ENCODE results near the gene MPC1L. TPM values are rescaled to one million over a fixed set of nuclear protein-coding genes. Genes with fewer than 3 reads are reported as not detected.
"Not testable (repeated sequence)": the region's sequence is repeated elsewhere in the genome, so short reads cannot be mapped to it uniquely, and the experiment has no call there.

Gene MPC1L
- not detected in 2 replicates for total RNA-seq (2022)
- Bru-seq, nascent RNA, result not detected
- not detected for BruChase-seq, experiment 1, labeled RNA remaining after a 6-hour chase
- BruChase-seq, experiment 2, labeled RNA remaining after a 2-hour chase, result not detected
- long read RNA-seq, result 0 reads

- POLR2A ChIA-PET, result interaction anchor here (0.5 kb wide), 1 partner anchor 1107 kb away, joined by 4 read pairs; no protein-coding TSS in a partner anchor
- H3K36me3 Mint-ChIP-seq (ENCODE audit: insufficient read depth, unreplicated experiment), result peaks cover 5% of the 10 kb centered on the region
- no peaks in the 10 kb centered on the region for H3K4me1 Mint-ChIP-seq (ENCODE audit: insufficient read depth, unreplicated experiment)
- CTCF ChIA-PET, result no interaction called here
- no peak for DNase-seq (ENCODE audit: unreplicated experiment)
- intact Hi-C loops (cut with micrococcal nuclease), result no loop called here
- no peaks in the 10 kb centered on the region for H3K9me3 Mint-ChIP-seq (ENCODE audit: unreplicated experiment)
- TF ChIP-seq CTCF (IDR thresholded peaks at IDR 0.05; ENCODE audit: unreplicated experiment), result no peak
- peaks cover 57% of the 10 kb centered on the region for H3K27me3 Mint-ChIP-seq (ENCODE audit: insufficient read depth, unreplicated experiment)
- no peak within 1 kb of the TSS for H3K27ac Mint-ChIP-seq (ENCODE audit: low read depth, unreplicated experiment)
- BruUV-seq (replicated peaks), result no TSS peak
- no peak within 1 kb of the TSS for H3K4me3 Mint-ChIP-seq (ENCODE audit: unreplicated experiment)
Measured at GRCh38 chrX:40623139-40623536, at the start of gene MPC1L. Gene MPC1L, plus strand, starts transcription at chrX:40623428. Its CDS starts 138 bp downstream, at chrX:40623566.

GRCh38 chrX:40573763-40574162, 49.5 kb upstream of the MPC1L start:
- intact Hi-C loops (cut with micrococcal nuclease), result no loop called here
- no peak overlapping the region for H3K4me3 Mint-ChIP-seq (ENCODE audit: unreplicated experiment)

GRCh38 chrX:40575411-40575810, 47.8 kb upstream of the MPC1L start:
- intact Hi-C loops (cut with micrococcal nuclease); BruUV-seq (replicated peaks); POLR2A ChIA-PET; H3K27ac Mint-ChIP-seq (ENCODE audit: low read depth, unreplicated experiment); H3K9me3 Mint-ChIP-seq (ENCODE audit: unreplicated experiment); H3K4me3 Mint-ChIP-seq (ENCODE audit: unreplicated experiment); H3K4me1 Mint-ChIP-seq (ENCODE audit: insufficient read depth, unreplicated experiment); H3K36me3 Mint-ChIP-seq (ENCODE audit: insufficient read depth, unreplicated experiment): not testable (repeated sequence)
- CTCF ChIA-PET, result interaction anchor here (0.6 kb wide), 1 partner anchor 28 kb away, joined by 5 read pairs; no protein-coding TSS in a partner anchor
- peak; percentile 59 for DNase-seq (ENCODE audit: unreplicated experiment)
- peaks cover 57% of the 10 kb centered on the region for H3K27me3 Mint-ChIP-seq (ENCODE audit: insufficient read depth, unreplicated experiment)

More at GRCh38 chrX:40573763-40574162, 49.5 kb upstream of the MPC1L start:
- peak; percentile 39 for TF ChIP-seq CTCF (IDR thresholded peaks at IDR 0.05; ENCODE audit: unreplicated experiment)
- H3K27ac Mint-ChIP-seq (ENCODE audit: low read depth, unreplicated experiment), result no peak overlapping the region
- no peaks in the 10 kb centered on the region for H3K4me1 Mint-ChIP-seq (ENCODE audit: insufficient read depth, unreplicated experiment)
- CTCF ChIA-PET, result interaction anchor here (0.8 kb wide), 1 partner anchor 29 kb away, joined by 4 read pairs; no protein-coding TSS in a partner anchor
- peaks cover 62% of the 10 kb centered on the region for H3K27me3 Mint-ChIP-seq (ENCODE audit: insufficient read depth, unreplicated experiment)
- no TSS peak for BruUV-seq (replicated peaks)
- no peaks in the 10 kb centered on the region for H3K36me3 Mint-ChIP-seq (ENCODE audit: insufficient read depth, unreplicated experiment)
- POLR2A ChIA-PET, result no interaction called here
- H3K9me3 Mint-ChIP-seq (ENCODE audit: unreplicated experiment), result no peaks in the 10 kb centered on the region
- DNase-seq (ENCODE audit: unreplicated experiment), result peak; percentile 39

GRCh38 chrX:40576291-40576690, 46.9 kb upstream of the MPC1L start:
- peaks cover 5% of the 10 kb centered on the region for H3K4me1 Mint-ChIP-seq (ENCODE audit: insufficient read depth, unreplicated experiment)
- CTCF ChIA-PET, result interaction anchor here (0.6 kb wide), 1 partner anchor 27 kb away, joined by 5 read pairs; no protein-coding TSS in a partner anchor

More at GRCh38 chrX:40576291-40576690, 46.9 kb upstream of the MPC1L start:
- H3K9me3 Mint-ChIP-seq (ENCODE audit: unreplicated experiment), result no peaks in the 10 kb centered on the region
- no peaks in the 10 kb centered on the region for H3K36me3 Mint-ChIP-seq (ENCODE audit: insufficient read depth, unreplicated experiment)
- POLR2A ChIA-PET, result no interaction called here
- no peak for DNase-seq (ENCODE audit: unreplicated experiment)
- H3K27me3 Mint-ChIP-seq (ENCODE audit: insufficient read depth, unreplicated experiment), result peaks cover 55% of the 10 kb centered on the region
- H3K4me3 Mint-ChIP-seq (ENCODE audit: unreplicated experiment), result no peak overlapping the region
- intact Hi-C loops (cut with micrococcal nuclease), result no loop called here
- no peak for TF ChIP-seq CTCF (IDR thresholded peaks at IDR 0.05; ENCODE audit: unreplicated experiment)
- H3K27ac Mint-ChIP-seq (ENCODE audit: low read depth, unreplicated experiment), result no peak overlapping the region
- BruUV-seq (replicated peaks), result no TSS peak
